HK-2 (cell line): Measurements from ENCODE around the gene COL5A1.

Experiments
- DNase-seq: peaks from one replicate; pipeline ENCODE4 v3.0.0-alpha.2; 2018; ENCODE audit not compliant: unreplicated experiment

Gene COL5A1

GRCh38 chr9:134818000-134818568 is 176.5 kb downstream of the COL5A1 start:
- DNase-seq: no peak

GRCh38 chr9:134818591-134818990 is 177.0 kb downstream of the COL5A1 start:
- DNase-seq: no peak

GRCh38 chr9:134820901-134821300 is 179.3 kb downstream of the COL5A1 start:
- no peak for DNase-seq

GRCh38 chr9:134822541-134822940 is 180.9 kb downstream of the COL5A1 start:
- no peak for DNase-seq

- no peak for DNase-seq
These were observed 182.0 kb downstream of the COL5A1 start for GRCh38 chr9:134823623-134824022.

- DNase-seq: no peak
These were observed 183.0 kb downstream of the COL5A1 start for GRCh38 chr9:134824583-134824982.

- no peak for DNase-seq
These were observed 183.4 kb downstream of the COL5A1 start for GRCh38 chr9:134825025-134825424.

- DNase-seq: no peak
These were observed 185.0 kb downstream of the COL5A1 start for GRCh38 chr9:134826336-134827285.

GRCh38 chr9:134827559-134827958 is 186.0 kb downstream of the COL5A1 start:
- DNase-seq: no peak

- DNase-seq: no peak
These were observed 186.4 kb downstream of the COL5A1 start for GRCh38 chr9:134827993-134828392.

- no peak for DNase-seq
These were observed 187.3 kb downstream of the COL5A1 start for GRCh38 chr9:134828892-134829291.

GRCh38 chr9:134829356-134829937 is 187.8 kb downstream of the COL5A1 start:
- DNase-seq: no peak

GRCh38 chr9:134830126-134830525 is 188.5 kb downstream of the COL5A1 start:
- no peak for DNase-seq

GRCh38 chr9:134830926-134831720 is 189.5 kb downstream of the COL5A1 start:
- DNase-seq: no peak

GRCh38 chr9:134832471-134832870 is 190.9 kb downstream of the COL5A1 start:
- DNase-seq: no peak

GRCh38 chr9:134833294-134833880 is 191.8 kb downstream of the COL5A1 start:
- no peak for DNase-seq

- DNase-seq: no peak
These were observed 192.8 kb downstream of the COL5A1 start for GRCh38 chr9:134834217-134834956.

GRCh38 chr9:134834957-134835419 is 193.4 kb downstream of the COL5A1 start:
- no peak for DNase-seq

GRCh38 chr9:134835448-134835847 is 193.8 kb downstream of the COL5A1 start:
- DNase-seq: no peak

- DNase-seq: no peak
These were observed 194.4 kb downstream of the COL5A1 start for GRCh38 chr9:134835987-134836386.
